Iris pigment epithelial cell (primary cell): ENCODE measurements around the gene SLC22A5.

Source experiments
- DNase-seq: peaks from one replicate; pipeline ENCODE4 v3.0.0-alpha.2; 2011; ENCODE audit warnings: low read depth

Gene SLC22A5

GRCh38 chr5:132368186-132368585 lies 1.3 kb upstream of the SLC22A5 start:
- DNase-seq: no peak

- no peak for DNase-seq
These were observed 470 bp upstream of the SLC22A5 start for GRCh38 chr5:132369007-132369473.

DNA sequence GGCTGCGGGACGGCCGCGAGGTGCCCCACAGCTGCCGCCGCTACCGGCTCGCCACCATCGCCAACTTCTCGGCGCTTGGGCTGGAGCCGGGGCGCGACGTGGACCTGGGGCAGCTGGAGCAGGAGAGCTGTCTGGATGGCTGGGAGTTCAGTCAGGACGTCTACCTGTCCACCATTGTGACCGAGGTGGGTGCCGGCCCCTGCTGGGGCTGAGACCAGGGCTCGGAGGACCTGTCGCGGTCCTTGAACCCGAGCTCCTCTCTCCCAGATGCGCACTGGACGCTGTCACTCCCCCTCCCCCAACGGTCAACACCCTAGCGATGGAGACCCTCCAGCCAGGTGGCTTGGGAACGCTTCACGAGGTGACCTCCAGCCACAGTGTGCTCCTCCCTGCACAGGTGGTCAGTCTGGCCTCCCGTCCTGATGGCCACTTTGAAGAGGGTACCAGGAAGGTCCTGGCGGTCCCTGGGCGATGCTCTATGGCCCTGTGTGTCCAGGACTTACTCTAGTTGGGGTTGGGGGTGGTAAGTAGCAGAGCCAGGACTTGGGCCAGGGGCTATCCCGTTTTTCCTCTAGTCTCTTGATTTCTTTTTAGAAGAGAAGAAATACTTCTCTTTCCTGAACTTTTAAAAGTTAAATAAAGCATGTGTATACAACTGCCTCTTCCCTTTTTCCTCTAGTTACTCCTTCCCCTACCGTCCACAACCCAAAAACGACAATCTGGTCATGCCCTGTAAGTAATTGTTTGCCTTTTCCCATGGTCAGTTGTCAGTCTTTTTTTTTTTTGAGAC lies 866 bp downstream of the SLC22A5 start:
- DNase-seq: no peak

- no peak for DNase-seq
These were observed 1.6 kb downstream of the SLC22A5 start for GRCh38 chr5:132370971-132371602.

GRCh38 chr5:132371603-132371994 lies 2.1 kb downstream of the SLC22A5 start:
- no peak for DNase-seq

DNA sequence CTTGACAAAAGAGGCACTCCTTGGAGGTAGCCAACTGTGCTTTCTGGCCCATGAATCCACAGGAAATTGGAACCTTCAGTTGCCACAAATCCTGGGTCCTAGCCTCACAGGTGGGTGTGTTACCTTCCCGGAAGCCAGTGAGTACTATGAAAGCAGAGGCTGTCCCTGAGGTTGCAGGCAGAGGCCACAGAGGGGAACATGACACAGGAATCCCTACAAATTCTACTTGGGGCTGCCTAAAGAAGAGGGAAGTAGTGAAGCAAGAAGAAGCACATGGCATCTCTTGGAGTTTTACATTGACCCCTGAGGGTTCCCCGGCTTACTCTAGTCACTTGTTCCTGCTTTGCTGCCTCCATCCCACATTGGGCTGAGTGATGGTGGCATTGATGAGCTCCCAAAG lies 2.6 kb downstream of the SLC22A5 start:
- no peak for DNase-seq

GRCh38 chr5:132372542-132372941 lies 3.0 kb downstream of the SLC22A5 start:
- DNase-seq: peak; percentile 39

DNA sequence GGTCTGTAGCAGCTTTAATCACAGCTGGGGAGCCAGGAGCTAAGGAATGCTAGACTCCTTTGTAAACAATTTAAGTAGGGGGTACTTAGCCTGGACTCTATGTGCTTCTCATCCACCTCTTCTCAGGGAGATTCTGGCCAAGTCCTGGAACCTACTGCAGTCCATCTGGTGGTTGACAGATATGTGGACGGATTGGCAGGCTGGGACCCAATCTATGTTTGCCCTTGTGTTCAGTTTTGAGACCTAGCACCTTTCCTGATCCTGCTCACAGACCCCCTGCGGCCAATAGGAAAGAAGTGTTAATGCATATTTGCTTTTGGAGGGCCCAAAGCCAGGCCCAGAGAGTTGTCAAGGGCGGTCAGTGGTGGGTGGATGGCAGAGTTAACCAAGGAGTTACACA lies 6.4 kb downstream of the SLC22A5 start:
- DNase-seq: no peak

DNA sequence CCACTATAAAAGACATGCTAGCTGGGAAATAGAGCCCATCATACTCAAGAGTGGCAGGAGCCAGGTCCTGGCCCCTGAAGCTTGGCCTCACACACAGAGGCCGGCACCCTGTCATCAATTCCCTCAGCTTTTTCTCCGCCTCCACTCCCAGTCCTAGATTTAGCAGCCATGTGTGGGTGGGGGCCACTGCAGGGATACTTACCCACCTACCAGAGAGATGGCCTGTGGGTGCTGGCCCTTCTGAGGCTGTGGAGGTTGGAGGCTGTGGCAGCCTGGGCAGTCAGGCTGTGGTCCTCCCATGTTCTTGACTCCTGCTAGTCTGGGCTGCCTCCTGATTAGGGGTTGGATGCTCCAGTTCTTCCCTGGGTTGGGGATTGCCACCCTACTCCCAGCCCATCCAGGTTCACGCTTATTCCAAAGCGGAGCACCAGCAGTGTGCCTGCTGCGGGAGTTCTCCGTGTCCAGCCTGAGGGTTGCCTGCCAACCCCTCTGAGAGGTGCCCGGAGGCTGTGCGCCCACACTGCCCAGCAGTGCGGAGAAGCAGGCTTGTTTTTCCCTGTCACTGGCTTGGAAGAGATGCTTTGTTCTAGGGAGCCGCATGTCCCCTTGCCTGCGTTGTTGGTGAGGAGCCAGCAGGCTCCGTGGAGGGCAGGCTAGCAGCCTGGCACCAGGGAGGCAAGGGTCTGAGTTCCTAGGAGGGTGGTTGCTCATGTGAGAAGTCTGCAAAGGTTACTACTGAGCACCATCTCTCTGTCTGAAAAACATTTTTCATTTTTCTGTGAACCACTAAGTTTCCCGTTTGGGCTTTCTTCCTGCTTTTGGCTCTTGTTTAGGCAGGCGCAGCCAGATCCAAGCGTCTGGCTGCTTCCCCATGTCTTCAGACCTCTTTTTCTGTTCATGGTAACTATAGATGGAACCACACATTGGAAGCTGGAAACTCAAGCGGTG lies 7.5 kb downstream of the SLC22A5 start:
- DNase-seq: no peak

DNA sequence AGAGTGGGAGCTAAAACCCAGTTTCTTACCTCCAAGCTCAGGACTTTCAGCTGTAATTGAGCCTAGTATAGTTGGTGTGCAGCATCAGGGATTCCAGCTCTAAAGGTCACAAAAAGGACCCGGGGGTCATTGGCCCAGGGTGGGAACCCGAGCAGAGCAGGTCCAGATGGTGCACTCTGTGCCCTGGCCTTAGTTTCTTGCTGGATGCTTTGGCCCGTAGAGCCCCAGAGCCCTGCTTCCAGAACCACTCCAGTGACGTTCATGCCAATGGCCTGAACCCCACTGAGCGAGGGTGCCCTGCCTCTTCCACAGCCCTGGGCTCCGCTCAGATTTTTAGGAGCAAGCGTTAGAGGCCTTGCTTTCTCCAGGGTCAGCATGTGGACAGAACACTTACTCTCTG lies 8.2 kb downstream of the SLC22A5 start:
- no peak for DNase-seq

GRCh38 chr5:132378580-132378979 lies 9.1 kb downstream of the SLC22A5 start:
- DNase-seq: peak; percentile 48

- no peak for DNase-seq
These were observed 10.5 kb downstream of the SLC22A5 start for GRCh38 chr5:132380047-132380446.

- no peak for DNase-seq
These were observed 11.2 kb downstream of the SLC22A5 start for GRCh38 chr5:132380741-132381140.

- no peak for DNase-seq
These were observed 12.1 kb downstream of the SLC22A5 start for GRCh38 chr5:132381614-132382013.

GRCh38 chr5:132383261-132383660 lies 13.8 kb downstream of the SLC22A5 start:
- no peak for DNase-seq

GRCh38 chr5:132383984-132384383 lies 14.5 kb downstream of the SLC22A5 start:
- no peak for DNase-seq

- DNase-seq: no peak
These were observed 15.1 kb downstream of the SLC22A5 start for GRCh38 chr5:132384506-132385050.

- peak; percentile 56 for DNase-seq
These were observed 16.0 kb downstream of the SLC22A5 start for GRCh38 chr5:132385326-132386105.

DNA sequence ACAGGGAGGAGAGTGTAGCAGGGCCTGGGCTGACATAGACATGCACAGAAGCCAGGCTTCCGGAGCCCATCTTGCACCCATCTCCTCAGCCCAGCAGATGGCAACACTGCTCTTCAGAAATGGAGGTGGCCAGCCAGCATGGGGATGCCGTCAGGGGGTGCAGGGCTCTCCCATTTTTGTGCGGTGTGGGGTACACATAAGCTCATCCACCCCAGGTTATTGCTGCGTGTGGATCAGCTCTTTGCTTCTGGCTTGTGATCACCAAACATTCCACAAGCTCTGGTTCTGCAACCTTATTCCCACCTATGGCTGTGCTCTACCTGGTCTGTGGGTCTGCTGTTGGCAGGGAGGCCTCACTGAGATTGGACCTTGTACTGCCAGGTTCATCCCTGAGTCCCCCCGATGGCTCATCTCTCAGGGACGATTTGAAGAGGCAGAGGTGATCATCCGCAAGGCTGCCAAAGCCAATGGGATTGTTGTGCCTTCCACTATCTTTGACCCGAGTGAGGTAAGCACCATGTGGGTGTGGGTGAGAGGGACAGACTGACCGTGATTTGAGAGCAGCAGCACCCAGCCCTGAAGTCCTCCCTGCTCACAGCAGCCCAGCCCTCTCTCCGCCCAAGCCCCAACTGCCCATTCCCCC lies 17.3 kb downstream of the SLC22A5 start:
- peak; percentile 81 for DNase-seq

GRCh38 chr5:132387640-132388117 lies 18.2 kb downstream of the SLC22A5 start:
- DNase-seq: peak; percentile 96
